Choroid plexus epithelial cell (primary cell): ENCODE measurements around the gene FOXB2.
"Not testable (repeated sequence)": the region's sequence is repeated elsewhere in the genome, so short reads cannot be mapped to it uniquely, and the experiment has no call there.

Experiments used
- DNase-seq: peaks from one replicate; pipeline ENCODE4 v3.0.0-alpha.2; 2010; ENCODE audit warnings: low read depth
- H3K4me3 ChIP-seq: 2 replicates; pipeline ENCODE4 v1.5.1; 2011; ENCODE audit warnings: low read depth, mild to moderate bottlenecking, control low read depth, low read length, moderate library complexity
- TF ChIP-seq, protein P1 (sequence below): conservative IDR thresholded peaks from 2 replicates; pipeline ENCODE4 v1.5.1; 2011; ENCODE audit warnings: low read depth, mild to moderate bottlenecking, control low read depth, inconsistent platforms, low read length, moderate library complexity

Gene FOXB2

DNA sequence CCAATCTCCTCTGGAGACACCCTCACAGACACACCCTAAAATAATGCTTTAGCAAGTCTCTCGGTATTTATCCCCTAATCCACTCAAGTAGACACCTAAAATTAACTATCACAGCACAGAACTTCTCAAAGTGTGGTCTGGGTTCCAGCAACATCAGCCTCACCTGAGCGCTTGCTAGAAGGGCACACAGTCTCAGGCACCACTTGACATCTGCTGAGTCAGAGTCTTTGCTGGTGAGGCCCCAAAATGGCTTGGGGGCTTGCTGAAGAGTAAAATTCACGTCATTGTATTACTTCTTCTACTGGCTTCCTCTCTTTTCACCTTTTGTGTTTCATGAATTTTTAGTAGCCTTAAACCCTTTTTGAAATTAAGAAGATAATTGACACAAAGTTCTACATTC, 9.0 kb downstream of the FOXB2 start:
- H3K4me3 ChIP-seq: no peak overlapping the region
- no peak for DNase-seq
- TF ChIP-seq, protein P1, sequence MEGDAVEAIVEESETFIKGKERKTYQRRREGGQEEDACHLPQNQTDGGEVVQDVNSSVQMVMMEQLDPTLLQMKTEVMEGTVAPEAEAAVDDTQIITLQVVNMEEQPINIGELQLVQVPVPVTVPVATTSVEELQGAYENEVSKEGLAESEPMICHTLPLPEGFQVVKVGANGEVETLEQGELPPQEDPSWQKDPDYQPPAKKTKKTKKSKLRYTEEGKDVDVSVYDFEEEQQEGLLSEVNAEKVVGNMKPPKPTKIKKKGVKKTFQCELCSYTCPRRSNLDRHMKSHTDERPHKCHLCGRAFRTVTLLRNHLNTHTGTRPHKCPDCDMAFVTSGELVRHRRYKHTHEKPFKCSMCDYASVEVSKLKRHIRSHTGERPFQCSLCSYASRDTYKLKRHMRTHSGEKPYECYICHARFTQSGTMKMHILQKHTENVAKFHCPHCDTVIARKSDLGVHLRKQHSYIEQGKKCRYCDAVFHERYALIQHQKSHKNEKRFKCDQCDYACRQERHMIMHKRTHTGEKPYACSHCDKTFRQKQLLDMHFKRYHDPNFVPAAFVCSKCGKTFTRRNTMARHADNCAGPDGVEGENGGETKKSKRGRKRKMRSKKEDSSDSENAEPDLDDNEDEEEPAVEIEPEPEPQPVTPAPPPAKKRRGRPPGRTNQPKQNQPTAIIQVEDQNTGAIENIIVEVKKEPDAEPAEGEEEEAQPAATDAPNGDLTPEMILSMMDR: no peak

DNA sequence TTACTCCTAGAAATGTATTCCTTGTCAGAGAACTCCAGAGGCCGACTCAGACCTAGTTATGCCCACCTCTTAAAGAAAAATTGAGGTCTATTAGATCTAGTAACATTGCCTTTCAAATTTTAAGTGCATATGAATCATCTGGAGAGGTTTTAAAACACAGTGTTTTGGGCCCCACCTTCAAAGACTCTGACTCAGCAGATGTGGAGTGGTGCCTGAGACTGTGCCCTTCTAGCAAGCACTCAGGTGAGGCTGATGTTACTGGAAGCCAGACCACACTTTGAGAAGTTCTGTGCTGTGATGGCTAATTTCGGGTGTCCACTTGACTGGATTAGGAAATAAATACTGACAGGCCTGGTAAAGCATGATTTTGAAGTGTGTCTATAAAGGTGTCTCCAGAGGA, 10.6 kb downstream of the FOXB2 start:
- TF ChIP-seq, protein P1: no peak
- no peak for DNase-seq
- H3K4me3 ChIP-seq: no peak overlapping the region

DNA sequence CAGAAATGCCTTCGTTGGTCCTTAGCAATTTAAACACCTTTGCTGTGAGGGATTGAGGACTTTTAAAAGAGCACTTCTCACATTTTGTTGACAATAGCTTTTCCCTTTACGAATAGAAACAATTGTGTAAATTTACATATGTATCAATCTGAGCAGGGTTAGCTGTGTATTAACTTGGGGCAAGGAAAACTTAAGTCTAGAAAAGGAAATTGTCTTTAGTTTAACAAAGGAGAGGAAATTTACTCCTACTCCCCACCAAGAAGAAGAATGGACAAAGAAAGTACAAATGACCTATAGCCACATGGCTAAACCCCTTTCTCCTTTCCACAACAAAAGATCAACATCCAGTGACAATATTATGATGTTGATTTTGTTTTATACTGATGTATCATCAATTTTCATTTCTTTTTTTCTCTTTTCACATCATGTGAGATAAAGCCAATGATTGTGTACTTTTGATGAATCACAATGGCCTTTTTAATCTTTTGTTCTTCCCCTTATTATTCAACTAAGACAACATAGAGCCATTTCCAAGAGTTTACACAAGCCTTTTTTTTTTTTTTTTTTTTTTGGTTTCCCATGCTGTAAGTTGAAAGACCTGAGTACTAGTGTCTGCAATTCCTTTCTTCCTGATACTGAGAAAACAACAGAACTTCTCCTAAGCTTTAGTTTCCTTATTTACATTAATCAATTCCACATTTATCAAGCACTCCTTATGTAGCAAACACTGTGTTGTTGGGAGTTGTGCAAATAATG, 19.0 kb downstream of the FOXB2 start:
- DNase-seq: no peak
- no peak overlapping the region for H3K4me3 ChIP-seq
- TF ChIP-seq, protein P1: no peak

DNA sequence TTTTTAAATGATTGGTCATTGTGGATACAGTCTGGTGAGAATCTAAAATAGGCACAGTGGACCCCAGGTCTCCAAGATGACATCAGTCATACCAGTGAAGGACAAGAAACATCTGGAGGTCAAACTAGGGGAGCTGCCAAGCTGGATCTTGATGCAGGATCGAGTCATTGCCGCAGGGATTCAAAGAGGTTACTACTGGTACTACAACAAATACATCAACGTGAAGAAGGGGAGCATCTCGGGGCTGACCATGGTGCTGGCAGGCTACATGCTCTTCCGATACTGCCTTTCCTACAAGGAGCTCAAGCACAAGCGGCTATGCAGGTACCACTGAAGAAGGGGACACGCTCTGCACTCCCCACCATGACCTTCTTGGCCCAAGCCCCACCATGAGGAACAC, 20.9 kb downstream of the FOXB2 start:
- TF ChIP-seq, protein P1: no peak
- no peak overlapping the region for H3K4me3 ChIP-seq
- DNase-seq: no peak

DNA sequence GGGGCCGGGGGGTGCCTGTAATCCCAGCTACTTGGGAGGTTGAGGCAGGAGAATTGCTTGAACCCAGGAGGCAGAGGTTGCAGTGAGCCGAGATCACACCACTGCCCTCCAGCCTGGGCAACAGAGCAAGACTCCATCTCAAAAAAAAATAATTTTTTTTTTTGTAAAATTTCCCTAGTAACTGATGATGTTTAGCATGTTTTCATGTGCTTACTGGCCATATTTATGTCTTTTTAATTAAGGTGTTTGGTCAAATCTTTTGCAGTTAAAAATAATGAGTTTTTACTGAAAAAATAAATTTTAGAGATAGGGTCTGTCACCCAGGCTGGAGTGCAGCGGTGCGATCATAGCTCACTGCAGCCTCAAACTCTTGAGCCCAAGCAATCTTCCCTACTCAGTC, 24.3 kb downstream of the FOXB2 start:
- not testable (repeated sequence) for DNase-seq

DNA sequence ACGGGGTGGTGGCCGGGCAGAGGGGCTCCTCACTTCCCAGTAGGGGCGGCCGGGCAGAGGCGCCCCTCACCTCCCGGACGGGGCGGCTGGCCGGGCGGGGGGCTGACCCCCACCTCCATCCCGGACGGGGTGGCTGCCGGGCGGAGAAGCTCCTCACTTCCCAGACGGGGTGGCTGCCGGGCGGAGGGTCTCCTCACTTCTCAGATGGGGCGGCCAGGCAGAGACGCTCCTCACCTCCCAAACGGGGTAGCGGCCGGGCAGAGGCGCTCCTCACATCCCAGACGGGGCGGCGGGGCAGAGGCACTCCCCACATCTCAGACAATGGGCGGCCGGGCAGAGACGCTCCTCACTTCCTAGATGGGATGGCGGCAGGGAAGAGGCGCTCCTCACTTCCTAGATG, 41.2 kb downstream of the FOXB2 start:
- not testable (repeated sequence) for H3K4me3 ChIP-seq, DNase-seq

More for the DNA sequence above, 24.3 kb downstream of the FOXB2 start:
- not testable (repeated sequence) for H3K4me3 ChIP-seq

DNA sequence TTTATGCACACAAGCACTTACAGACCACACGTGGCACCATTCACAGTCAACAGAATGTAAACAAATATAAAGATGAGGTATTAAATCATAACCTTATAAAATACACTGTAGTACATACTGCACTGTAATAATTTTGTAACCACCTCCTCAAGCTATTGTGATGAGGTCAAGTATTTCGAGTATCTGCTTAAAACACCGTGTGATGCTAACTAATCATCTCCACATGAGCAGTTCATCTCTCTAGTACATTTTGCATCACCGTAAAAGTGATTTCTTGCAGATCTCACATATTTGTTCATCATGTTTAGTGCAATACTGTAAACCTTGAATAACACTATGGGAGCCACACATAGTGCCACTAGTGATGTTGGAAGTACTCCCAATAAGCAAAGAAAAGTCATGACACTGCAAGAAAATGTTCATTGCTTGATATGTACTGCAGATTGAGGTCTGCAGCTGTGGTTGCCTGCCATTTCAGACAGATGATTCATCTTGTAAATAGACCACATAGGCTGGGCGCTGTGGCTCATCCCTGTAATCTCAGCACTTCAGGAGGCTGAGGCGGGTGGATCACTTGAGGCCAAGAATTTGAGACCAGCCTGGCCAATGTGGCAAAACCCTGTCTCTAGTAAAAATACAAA, 44.3 kb downstream of the FOXB2 start:
- TF ChIP-seq, protein P1: no peak

DNA sequence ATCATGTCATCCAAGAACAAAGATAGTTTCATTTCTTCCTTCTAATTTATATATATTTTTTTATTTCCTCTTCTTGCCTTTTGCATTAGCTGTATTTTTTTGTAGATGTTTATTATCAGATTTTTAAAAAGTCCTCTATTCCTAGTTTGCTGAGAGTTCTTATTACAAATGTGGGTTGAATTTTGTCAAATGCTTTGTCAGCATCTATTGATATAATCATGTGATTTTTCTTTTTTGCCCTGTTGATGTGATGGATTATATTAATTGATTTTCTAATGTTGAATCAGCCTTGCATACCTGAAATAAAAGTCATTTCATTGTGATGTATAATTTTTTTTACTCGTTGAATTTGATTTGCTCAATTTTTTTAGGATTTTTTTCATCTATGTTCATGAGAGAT, 46.9 kb downstream of the FOXB2 start:
- DNase-seq: no peak
- TF ChIP-seq, protein P1: no peak

More for the DNA sequence above, 44.3 kb downstream of the FOXB2 start:
- DNase-seq: peak; percentile 73
- no peak overlapping the region for H3K4me3 ChIP-seq

More for the DNA sequence above, 46.9 kb downstream of the FOXB2 start:
- no peak overlapping the region for H3K4me3 ChIP-seq
